Suppressor macrophage treated with lipopolysaccharide for 4 hours (primary cell): ENCODE data around the gene SBF1.

ENCODE experiments used
- DNase-seq: peaks from one replicate; pipeline ENCODE4 v3.0.0-alpha.2; 2020

The SBF1 gene

GRCh38 chr22:50465066-50465930, 9.5 kb downstream of the SBF1 start:
- no peak for DNase-seq

DNA sequence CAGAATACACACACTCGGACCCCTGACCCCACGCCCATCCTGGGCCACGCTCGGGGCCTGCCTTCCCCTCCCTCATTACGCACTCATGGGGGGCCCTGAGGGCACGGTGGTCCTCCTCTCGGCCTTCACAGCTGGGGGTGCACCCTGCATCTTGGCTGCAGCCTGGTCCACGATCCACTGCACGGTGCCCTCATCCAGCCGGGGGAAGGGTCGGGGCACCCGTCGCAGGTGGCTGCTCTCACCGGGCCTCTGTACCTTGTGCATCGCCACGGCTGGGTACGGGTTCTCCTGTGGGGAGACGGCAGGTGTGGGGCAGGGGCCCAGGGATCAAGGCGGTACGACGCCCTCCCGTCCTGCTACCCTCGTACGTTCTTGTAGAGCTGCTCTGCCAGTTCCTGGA, 10.4 kb downstream of the SBF1 start:
- no peak for DNase-seq

DNA sequence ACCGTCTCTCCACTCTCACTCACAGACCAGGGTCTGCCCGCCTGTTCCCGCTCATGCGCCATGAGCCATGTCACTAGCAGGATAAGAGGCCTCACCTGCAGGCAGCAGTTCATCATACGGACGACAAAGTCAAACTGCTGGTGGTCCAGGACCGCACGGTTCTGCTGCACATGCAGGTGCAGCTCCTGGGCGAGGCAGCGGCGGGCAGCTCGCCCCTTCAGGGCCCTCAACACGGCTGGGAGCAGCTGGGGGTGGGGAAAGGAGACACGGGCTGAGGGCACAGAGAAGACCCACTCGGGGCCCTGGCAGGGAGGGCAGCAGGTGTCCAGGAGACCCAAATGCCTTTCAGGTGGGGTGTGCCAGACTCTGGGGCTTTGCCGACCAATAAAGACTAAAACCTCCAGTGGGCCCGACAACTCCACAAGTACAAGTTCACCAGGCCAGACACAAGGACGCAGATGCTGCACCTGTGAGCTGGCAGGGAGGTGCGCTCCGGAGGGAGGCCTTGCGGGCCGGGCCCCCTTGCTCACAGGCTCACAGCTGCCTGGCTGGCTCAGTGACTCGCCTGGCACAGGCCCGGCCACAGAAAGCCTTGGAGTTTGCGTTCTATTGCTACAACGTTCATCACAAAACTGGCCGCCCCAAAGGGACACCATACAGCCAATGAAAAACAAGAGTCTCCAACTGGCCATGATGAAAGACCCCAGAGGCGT, 11.5 kb downstream of the SBF1 start:
- DNase-seq, result no peak

GRCh38 chr22:50461979-50462540, 12.8 kb downstream of the SBF1 start:
- no peak for DNase-seq

DNA sequence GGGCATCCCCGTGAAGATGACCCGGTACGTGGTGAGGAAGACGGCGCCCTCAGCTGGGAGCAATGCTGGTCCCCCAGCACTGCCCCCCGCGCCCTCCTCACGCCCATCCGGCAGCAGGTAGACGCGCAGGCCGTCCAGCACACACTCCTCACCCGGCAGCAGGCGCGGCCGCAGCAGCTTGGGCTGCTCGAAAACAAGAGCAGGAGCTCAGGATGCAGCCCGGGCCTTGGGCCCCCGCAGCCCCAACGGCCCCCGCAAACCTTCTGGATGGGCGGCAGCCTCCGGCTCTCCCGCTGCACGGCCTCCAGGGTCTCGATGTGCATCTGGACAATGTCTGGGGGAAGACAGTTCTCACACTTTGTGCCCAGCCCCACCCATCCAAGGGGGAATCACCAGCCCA, 13.3 kb downstream of the SBF1 start:
- no peak for DNase-seq

DNA sequence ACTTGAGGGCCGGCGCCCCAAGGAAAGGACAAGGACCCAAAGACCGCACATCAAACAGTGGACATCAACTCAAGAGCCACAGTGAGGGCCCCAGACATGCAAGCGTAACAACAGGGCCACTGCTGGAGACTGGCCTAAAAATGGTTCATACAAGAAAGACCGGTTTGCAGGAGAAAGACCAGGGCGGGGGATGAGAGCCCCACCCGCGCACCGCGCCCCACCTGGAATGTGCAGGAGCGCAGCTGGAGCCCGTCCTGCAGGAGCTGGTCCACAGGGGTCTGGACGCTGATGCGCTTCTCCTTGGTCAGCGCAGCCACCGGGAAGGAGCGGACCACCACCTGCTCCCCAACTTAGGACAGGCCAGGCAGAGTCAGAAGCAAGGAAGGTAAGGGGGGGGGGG, 13.9 kb downstream of the SBF1 start:
- no peak for DNase-seq

DNA sequence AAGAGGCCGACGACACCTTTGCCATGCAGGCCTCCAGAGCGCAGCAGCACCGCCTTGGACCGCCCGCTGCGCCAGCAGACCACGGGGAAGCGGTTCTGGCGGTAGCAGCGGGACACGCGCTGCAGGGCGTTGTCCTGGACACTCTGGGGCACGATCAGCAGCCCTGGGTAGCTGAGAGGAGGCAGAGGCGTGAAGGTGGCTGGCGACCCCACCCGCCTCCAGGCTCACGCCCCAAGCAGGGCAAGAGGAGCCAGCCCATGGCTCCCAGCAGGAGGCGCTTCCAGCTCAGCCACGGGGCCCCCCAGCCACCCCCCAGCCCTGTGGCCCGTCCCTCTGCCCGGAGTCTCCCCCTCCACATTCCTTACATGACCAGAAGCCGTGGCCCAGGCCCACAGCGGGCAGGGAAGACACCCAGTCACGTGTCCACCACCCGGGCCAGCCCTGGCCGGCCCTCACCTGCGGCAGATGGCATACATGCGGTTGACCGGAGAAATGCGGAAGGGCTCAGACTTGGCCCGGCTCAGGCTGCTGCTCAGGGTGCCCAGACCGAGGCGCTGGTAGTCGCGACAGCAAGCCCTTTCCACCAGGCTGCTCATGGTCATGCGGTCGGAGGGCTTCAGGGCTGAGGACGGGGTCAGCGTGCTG, 15.2 kb downstream of the SBF1 start:
- DNase-seq, result no peak

DNA sequence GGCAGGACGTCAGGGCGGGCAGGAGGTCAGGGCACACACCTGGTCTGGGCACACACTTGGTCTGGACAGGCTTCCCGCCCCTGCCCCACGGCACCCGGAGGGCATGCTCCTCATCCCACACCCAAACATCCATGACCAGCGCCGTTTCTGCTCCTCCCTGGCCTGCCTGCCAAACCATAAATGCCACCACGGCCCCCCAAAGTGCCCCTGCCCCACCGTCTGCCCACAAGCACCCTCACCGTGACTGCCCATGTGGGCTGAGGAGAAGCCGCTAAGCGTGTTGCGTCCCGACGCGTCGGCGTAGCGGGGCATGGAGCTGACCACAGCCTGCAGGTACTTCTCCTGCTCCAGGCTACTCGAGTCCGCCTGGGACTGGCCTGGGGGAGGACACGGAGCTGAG, 15.8 kb downstream of the SBF1 start:
- DNase-seq, result no peak

DNA sequence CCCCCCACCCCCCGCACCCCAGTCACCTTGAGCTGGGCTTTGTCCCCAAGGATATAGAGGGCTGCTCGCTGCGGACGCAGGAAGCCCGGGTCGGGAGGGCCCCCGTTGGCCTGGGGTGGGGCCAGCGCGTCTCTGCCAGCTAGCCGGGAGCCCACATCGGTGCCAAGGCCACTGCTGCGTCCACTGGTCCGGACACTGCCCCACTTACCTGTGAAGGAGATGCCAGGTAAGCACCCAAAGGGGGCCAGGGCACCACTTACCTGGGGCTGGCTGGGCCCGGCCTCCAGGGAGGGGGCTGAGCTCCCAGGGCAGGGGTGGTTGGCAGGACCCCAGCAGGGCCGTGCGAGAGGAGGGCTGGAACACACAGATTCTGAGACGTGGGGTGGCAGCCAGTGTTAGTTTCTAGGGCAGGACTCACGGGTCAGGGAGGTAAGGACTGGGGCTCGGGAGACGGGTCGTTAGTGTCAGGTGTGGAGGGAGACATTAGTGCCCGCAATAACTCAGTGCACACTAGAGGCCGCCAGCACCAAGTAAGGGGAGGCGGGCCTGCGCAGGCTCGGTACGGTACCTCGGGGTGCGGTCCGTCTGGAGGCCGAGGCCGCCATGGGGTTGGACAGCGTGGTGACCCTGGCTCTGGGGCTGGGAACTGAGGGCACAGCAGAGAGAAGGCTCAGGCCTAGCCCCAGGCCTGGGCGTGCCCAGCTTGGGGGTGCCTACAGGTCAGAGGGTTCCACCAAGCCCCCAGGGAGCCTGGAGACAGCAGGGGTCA, 18.2 kb downstream of the SBF1 start:
- no peak for DNase-seq

GRCh38 chr22:50456026-50456425, 18.8 kb downstream of the SBF1 start:
- no peak for DNase-seq

GRCh38 chr22:50455201-50455600, 19.6 kb downstream of the SBF1 start:
- DNase-seq, result no peak

DNA sequence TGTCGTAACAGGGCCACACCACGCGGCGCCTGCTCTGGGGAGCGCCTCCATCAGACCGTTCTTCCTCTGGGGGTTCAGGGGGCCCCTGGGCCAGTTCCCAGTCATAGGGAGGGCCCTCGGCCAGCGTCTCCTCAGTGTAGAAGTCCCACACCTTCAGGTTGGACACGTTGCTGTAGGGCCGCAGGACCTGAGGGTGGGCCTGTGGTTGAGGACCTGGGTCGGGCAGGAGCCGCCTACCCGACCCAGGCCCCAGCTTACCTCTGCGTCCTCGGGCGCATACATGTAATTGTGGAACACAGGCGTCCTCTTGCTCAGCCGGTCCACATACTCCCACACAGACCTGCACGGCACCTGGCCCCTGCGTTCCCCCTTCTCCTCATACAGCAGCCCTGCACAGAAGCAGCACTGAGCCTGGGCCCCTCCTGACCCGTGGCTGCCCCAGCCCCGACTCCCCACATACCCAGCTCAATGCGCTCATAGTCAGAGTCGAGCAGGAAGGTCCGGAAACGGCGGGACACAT, 20.2 kb downstream of the SBF1 start:
- no peak for DNase-seq

GRCh38 chr22:50452649-50453048, 22.2 kb downstream of the SBF1 start:
- peak; percentile 45 for DNase-seq

DNA sequence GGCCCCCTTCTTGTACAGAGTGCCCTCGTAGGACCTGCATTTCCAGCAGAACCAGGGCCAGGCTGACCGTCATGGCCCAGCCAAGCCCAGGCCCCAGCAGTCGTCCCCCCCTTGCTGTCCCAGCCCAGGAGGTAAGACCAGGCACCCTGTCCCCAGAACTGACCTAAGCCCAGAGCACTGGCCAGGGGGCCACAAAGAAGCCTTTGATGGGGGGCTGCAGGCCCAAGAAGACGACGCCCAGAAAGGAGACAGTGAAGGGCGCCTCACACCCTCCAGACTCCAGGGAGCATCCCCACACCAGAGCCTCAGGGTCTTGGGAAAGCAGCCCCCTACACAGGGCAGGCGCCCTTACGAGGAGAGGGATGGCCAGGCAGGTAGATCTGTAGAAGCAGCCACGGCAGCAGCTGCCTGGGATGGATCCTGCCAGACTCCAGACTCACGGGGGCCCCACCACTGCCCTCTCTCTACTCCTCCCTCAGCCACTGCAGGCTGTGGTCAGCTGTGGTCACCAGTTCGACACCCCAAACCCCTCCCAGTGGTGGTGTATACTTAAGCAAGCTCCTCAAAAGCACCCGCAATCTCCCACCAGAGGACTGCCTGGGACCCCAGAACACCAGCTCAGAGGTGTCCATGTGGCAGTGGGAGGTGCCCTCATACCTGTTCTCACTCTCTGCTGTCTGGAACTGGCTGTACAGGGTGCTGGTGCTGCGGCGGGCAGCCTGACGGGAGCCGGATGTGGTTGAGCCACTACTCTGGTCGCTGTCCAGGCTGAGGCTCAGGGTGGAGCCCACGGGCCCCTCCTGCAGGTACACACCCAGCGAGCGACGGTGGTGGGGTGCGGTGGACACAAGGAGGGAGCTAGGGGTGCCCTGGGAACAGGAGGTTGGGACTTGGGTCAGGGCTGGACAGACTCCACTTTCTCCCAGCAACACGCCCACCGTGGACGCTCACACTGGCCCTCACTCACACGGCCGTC, 27.0 kb downstream of the SBF1 start:
- no peak for DNase-seq

DNA sequence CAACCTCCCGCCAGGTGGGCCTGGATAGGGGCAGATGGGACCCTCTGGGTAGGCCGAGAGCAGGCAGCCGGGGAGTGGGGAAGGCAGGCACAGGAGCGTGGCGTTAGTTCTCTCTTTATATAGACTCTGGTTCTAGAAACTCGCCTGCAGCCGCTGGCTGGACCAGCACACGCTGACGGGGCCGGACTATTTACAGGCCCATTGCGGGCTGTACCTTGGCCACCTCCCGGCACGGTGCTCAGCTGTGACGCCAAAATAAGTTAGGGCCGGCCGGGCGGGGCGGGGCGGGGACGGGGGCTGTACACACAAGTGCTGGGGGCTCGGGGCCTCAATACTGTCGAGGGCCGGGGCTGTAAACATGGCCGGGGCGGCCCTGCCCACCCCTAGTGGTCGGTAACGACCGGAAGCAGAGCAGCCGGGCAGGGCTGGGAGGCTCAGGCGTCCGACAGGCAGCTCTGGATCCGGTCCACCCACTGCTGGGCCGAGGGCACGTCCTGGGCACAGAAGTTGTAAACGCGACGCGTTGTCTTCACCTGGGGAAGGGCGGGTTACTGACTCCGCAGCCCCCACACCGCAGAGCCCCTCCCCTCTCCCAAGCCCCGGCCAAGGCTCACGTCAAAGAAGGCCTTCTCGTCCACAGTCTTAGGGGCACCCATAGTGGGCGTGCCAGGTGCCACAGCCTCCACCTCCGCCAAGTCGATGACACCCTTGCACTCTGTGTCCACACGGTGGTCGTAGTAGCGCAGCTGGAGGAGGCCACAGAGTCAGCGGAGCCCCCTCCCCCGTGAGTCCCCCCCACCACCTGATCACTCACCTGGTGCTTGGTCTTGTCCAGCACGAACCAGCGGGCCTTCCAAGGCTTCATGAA, 27.9 kb downstream of the SBF1 start:
- no peak for DNase-seq

- no peak for DNase-seq
Measured at GRCh38 chr22:50445880-50446707, 28.7 kb downstream of the SBF1 start.

DNA sequence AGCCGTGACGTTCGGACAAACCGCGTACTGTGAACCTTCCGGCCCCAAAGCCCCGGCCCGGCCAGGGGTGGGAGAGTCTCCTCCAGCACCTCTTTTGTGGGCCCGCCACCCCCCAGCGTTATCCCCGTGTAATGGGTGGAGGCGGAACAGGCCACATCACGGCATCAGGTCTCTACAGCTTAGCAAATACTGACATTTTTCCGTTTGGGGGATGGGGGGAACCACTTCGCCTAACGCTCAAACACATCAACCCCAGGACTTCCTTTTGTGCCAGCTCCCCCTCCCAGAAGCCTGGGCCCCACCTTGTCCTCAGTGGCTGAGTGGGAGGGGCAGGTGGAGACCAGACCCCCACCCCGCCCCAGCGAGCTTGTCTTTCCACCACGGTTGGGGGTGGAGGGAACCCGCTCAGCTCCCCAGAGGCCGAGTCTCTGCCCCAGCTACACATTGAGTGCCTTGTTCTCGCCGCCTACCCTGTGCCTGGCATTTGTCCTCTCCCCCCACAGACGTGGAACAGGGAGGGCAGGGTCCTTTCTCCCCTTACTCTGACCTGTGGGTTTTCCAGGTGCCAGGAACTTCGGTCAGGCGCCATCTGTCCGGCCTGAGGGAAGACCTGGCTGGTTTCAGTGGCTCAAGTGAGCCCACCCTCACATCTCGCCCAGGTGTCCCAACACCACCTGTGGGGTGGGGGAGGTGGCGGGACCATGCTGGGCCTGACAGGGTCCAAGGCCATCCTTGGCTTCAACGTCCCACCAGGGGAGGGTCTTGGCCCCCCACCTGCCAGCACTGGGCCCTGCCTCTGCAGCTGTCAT, 29.6 kb downstream of the SBF1 start:
- DNase-seq, result no peak

DNA sequence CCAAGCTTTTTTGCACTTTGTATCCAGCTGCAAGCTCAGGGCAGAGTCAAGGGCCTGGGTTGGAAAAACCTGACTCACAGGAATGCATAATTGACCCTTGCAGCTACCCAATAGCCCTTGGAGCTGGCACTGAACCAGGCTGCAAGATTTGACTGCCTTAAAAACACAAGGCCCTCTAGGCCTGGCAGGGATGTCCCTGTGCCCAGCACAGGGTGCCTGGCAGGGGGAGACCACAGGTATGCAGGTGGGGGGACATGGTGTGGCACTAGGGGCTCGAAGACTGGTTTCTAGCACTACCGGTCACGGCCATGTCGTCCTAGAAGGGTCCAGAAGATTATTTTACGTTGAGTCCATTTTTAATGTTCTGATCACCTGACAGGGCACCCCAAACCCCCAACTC, 30.2 kb downstream of the SBF1 start:
- DNase-seq, result no peak
